OCI-LY3 (cell line): ENCODE results near the gene MMP28.

Source experiments
- EZH2phosphoT487 ChIP-seq: fragments of 200-600 bp; shearing (Covaris generic); IDR thresholded peaks from 2 replicates; pipeline ENCODE4 v1.6.1; 2018; ENCODE audit warnings: antibody characterized with exemption, mixed run types, low read depth
- TF ChIP-seq, protein P1 (sequence below): fragments of 200-600, 300-600 bp; sonication (generic); IDR thresholded peaks from 2 replicates; pipeline ENCODE4 v1.5.1; 2014; ENCODE audit warnings: antibody characterized with exemption, low read length, low read depth

DNA sequence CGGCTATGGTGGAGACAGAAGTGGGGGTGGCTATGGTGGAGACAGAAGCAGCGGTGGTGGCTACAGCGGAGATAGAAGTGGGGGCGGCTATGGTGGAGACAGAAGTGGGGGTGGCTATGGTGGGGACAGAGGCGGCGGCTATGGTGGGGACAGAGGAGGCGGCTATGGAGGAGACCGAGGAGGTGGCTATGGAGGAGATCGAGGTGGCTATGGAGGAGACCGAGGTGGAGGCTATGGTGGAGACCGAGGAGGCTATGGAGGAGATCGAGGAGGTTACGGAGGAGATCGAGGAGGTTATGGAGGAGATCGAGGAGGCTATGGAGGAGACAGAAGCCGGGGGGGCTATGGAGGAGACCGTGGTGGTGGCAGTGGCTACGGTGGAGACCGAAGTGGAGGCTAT lies 49.1 kb upstream of the MMP28 start:
- TF ChIP-seq, protein P1, sequence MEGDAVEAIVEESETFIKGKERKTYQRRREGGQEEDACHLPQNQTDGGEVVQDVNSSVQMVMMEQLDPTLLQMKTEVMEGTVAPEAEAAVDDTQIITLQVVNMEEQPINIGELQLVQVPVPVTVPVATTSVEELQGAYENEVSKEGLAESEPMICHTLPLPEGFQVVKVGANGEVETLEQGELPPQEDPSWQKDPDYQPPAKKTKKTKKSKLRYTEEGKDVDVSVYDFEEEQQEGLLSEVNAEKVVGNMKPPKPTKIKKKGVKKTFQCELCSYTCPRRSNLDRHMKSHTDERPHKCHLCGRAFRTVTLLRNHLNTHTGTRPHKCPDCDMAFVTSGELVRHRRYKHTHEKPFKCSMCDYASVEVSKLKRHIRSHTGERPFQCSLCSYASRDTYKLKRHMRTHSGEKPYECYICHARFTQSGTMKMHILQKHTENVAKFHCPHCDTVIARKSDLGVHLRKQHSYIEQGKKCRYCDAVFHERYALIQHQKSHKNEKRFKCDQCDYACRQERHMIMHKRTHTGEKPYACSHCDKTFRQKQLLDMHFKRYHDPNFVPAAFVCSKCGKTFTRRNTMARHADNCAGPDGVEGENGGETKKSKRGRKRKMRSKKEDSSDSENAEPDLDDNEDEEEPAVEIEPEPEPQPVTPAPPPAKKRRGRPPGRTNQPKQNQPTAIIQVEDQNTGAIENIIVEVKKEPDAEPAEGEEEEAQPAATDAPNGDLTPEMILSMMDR = no peak
- TF ChIP-seq EZH2phosphoT487 = no peak
